IPS-18c (cell line): ENCODE results near the gene SERTM2.

Experiments
- H3K4me3 ChIP-seq: 2 replicates; pipeline ENCODE4 v1.7.0; 2013; ENCODE audit warnings: low read depth, mild to moderate bottlenecking, low read length, moderate library complexity; ENCODE audit not compliant: insufficient read depth
- H3K9me3 ChIP-seq: one replicate; pipeline ENCODE4 v1.6.1; 2013; ENCODE audit warnings: mild to moderate bottlenecking, low read length, moderate library complexity; ENCODE audit not compliant: control insufficient read depth, insufficient read depth

The SERTM2 gene

DNA sequence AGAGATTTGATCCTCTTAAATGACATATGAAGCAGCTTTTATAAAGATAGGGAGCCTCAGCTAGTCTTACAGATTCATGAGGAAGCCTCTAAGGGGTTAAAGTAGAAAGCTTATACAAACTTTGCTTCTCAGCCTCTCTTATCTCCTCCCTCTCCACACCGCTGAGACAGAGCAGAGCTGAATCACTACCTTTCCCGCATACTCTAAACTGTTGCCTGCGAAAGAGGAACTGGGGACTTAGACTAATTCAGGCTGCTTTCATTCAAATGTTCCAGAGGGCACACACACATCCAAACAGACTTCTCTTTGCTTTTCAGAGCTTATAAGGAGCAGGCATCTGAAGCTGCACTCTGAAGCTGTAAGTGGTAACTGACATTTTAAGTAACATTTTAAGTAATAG, at the start of gene SERTM2:
SERTM2 (plus strand) TSS at position 169 of the 400 bp plus-strand sequence. CDS start 7,213 bp downstream, outside the sequence.
- Histone ChIP-seq H3K9me3 (no peaks in the 10 kb centered on the region), H3K4me3 (no peak within 1 kb of the TSS)

DNA sequence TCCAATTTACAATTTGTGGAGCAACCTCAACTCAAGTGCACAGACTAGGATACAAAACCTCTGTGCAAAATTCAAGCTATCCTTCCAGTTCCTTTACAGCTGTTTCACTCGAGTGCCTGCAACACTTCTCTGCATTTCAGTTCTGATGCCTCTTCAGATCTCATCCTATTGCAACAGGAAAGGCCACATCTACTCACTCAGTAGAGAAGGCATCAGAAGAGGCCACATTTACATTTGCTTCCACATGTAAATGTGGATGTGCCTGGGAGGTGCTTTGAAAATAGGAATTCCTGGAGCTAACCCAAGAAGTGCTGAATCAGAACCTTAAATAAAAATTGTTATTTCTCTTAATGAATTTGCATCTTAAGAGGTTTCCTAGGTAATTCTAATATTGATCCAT, 45.8 kb upstream of the SERTM2 start:
- Histone ChIP-seq H3K9me3 (no peaks in the 10 kb centered on the region), H3K4me3 (no peak overlapping the region)

DNA sequence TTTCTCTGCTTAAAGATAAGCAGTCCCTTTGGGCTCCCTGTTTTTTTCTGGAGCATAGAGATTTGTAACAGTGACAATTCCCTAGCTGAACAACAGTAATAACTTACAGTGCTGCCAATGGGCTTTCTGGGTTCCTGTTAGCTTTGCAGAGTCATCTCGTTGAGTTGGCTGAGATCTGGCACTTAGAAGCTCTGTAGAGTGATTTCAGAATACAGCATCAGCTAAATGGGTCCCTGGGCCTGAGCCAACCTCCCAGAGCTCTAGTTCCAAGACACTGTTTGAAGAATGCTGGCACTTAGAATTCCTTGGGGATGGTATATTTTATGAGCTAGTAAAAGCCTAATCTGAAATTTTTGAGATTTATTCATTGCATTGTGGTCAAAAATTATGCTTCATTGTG, 43.5 kb upstream of the SERTM2 start:
- Histone ChIP-seq H3K4me3 (no peak overlapping the region), H3K9me3 (no peaks in the 10 kb centered on the region)

DNA sequence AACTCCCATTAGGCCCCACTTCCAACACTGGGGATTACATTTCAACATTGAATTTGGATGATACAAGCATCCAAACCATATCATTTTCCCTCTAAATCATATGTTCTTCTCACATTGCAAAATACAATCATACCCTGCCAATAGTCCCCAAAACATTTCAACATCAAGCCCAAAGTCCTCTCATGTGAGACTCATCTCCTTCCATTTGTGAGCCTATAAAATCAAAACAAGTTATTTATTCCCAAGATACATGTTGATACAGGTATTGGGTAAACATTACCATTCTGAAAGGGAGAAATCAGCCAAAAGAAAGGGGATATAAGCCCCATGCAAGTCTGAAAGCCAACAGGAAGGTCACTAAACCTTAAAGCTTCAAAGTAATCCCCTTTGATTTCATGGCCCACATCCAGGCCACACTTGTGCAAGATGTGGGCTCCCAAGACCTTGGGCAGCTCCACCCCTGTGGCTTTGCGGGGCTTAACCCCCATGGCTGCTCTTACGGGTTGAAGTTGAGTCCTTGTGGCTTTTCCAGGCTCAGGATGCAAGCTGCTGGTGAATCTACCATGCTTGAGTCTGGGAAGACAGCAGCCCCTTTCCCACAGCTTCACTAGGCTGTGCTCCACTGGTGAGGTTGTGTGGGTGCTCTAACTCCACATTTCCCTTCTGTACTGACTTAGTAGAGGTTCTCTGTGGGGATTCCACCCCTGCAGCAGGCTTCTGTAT, 40.6 kb upstream of the SERTM2 start:
- Histone ChIP-seq H3K9me3 (no peaks in the 10 kb centered on the region), H3K4me3 (no peak overlapping the region)

DNA sequence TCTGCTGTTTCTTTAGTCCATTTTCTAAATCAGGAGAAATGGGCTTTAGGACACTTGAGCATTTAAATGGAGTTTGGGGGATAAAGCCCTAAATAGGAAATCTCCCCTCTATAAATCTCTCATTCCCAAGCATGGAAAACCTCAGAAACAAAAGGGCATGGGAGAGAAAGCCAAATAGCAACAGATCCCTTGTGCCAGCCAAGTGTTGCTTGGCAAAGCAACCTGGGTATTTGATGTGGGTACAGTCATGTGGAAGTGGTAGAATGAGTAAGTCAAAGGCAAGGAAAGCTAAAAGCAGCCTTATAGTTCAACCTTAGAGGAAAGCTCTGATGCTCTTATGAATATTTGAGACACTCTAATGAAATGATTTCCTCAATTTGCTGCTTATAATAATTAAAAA, 29.5 kb upstream of the SERTM2 start:
- Histone ChIP-seq H3K4me3 (no peak overlapping the region), H3K9me3 (no peaks in the 10 kb centered on the region)

DNA sequence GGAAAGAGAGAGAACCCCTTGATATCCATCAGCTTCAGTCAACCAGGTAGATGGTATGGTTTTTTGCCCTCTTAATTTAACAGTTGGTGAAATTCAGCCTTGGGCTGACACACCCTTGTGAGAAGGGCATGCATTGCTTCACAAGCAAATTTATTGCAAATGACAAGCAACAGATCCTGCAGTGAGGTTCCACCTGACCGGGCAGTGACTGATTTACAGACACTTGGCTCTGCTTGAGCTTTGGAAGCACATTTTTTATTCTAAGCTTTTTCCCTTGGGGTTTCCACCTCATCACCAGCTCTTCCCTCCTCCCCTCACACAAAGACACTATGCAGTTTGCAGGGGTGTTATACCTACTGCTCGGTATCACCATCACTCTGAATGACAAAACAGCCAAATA, 28.3 kb upstream of the SERTM2 start:
- Histone ChIP-seq H3K9me3 (no peaks in the 10 kb centered on the region), H3K4me3 (no peak overlapping the region)

DNA sequence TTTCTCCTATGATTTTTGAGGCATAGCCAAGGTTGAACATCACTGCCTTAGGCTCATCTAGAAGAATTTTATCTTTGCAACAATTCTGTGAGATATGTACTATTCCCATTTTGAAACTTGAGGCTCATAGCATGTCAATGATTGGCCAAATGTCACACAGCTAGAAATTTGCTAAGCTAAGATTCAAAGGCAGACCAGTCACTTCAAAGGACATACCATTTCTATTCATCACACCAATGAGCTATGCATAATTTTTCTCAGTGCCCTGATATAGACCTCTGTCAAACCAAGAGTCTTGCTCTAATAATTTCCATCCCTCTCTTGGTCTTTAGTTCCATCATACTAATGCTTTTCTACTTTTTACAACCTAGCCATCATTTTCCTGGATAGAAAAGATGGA, 27.6 kb upstream of the SERTM2 start:
- Histone ChIP-seq H3K4me3 (no peak overlapping the region), H3K9me3 (no peaks in the 10 kb centered on the region)

DNA sequence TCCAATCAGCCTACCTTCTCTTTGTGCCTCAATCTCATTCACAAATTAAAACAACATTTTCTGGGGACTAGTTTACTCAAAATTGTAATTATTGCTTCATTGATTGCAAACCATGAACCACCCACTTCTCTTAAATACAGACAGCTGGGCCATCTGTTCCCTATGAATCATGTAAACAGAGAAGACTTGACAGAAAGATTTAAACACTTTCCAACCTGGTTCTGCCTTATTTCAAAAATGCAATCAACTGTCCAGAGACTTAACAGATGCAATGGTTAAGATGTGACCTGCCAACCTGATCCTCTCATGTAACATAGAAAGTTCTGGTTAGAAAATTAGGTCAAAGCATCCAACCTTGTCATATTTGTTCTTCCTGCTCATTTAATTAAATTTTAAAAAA, 20.8 kb upstream of the SERTM2 start:
- Histone ChIP-seq H3K9me3 (no peaks in the 10 kb centered on the region), H3K4me3 (no peak overlapping the region)

DNA sequence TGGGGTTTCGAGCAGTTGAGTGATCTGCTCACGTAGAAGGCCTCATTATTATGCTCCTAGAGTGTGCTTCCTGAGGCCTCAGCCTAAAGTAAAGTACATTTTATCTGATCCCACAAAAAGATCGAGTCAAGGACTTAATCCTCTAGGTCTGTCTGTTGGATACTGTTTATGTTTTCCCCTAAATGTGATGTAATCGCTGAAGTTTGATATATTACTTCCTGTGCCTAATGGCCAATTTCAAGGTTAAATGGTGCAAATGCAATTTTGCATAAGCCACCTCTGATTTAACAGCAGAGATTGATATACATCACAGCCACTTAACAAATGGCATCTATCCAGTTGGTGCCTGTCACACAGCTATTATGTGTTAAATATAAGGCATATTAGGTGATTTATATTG, 19.4 kb upstream of the SERTM2 start:
- H3K9me3 ChIP-seq = no peaks in the 10 kb centered on the region
- no peak overlapping the region for H3K4me3 ChIP-seq

DNA sequence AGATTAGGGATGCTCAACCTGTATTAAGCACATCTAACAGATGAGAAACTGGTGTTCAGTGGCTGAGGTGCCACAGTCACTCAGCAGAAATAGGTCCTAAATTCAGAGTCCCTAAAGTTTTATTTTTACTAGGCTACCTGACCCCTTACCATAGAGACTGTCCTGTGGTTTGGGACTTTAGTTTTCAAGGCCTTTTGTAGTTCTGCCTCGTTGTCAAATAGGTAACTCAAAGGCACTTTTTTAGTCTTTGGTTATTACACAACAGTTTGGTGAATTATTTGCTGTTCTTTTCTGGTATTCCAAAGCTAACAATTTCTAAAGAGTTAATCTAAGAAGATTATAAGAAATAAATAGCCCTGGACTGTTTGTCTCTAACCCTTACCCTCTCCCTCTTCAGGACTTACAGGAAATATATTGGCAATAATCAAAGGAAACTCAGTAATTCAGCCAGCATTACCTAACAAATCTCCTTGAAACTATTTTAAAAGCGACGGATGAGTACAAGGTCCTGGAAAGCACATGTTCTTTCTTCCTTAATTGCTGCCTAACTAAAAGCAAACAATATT, 12.8 kb upstream of the SERTM2 start:
- Histone ChIP-seq H3K9me3 (no peaks in the 10 kb centered on the region), H3K4me3 (no peak overlapping the region)

DNA sequence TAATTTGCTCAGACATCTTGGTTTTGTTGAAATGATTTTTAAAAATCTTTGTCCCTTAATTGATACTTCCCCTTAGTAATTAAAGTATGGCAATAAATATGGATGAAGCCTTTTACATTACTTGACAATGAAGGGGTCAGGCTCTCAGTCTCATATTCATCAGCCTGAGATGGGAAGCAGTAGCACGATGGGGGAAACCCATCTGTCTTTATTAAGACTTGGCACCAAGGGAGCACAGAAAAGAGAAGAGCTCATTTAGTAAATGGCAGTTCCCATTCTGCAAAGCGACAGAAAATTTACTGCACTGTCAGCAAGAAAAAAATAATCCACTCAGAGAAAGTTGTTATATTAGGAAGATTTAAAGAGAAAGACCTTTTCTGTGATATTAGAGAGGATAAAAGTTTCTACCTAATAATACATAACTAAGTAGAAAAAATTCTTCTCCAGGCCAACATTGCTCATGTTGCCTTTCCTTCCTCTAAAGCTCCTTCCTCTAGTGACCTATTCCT, 7.9 kb upstream of the SERTM2 start:
- Histone ChIP-seq H3K4me3 (no peak overlapping the region), H3K9me3 (no peaks in the 10 kb centered on the region)

DNA sequence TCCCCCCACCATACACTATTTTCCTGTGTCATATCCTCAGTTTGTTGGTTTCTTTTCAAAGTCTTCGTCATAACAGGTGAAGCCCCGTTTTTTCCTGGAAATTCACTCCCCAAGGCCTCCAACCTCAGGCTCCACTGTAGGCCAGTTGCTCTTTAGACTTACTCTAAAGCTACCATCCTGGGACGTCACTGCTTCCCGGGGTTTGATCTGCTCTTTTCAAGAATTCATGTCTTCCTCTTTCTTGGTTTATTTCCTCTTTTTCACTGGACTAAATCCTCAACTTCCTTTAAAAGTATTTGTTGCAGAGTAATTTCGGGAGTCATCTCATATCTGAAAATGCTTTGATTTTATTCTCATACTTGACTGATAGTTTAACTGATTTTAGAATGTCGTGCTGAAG, 6.5 kb upstream of the SERTM2 start:
- H3K4me3 ChIP-seq = no peak overlapping the region
- H3K9me3 ChIP-seq = no peaks in the 10 kb centered on the region

DNA sequence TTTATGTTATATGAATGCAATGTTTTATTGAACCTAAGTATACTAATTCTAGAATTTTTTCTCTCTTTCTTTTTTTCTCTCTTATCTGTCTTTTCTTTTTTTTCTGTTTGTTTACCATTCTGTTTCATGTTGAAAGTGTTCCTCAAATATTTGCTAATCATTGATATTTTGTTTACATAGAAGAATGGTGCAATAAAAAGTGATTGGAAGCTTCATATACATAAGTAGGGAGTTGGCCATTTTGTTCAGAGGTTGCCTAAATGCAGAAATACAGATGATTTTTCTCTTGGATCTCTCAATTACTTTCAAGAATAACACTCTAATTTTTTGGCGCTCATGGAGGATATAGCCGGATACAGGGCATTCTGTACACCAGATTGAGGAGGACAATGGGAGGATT, 5.7 kb upstream of the SERTM2 start:
- Histone ChIP-seq H3K4me3 (no peak overlapping the region), H3K9me3 (no peaks in the 10 kb centered on the region)

DNA sequence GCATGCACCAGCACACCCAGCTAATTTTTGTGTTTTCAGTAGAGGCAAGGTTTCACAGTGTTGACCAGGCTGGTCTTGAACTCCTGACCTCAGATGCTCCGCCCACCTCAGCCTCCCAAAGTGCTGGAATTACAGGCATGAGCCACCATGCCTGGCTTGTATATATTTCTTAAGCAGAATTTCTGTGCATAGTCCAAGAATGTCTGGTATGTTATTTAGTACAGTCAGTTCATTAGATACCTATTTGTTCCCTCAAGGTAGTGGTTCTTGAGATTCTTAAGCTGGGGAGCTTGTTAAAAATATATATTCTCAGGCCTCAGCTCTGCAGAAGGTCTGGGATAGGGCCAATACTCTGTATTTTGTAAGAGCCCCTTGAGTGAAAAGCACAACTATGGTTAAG, 4.6 kb upstream of the SERTM2 start:
- no peak overlapping the region for H3K4me3 ChIP-seq
- no peaks in the 10 kb centered on the region for H3K9me3 ChIP-seq

DNA sequence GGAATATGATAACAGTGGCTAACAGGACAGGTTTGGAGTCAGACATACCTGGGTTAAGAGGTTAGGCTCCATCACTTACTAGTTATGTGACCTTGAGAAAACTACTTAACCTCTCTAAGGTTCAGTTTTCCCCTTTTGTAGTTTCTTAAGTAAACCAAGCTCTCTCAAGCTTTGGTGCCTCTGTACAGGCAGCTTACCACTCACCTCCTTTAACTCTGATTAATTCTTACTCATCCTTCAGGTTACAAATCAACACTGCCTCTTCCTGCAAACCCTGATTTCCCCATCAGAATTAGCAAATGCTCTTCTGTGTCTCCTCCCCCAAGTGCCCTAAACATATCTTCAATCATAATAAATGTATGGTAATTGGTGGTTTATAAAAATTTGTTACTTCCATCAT, 3.5 kb upstream of the SERTM2 start:
- no peaks in the 10 kb centered on the region for H3K9me3 ChIP-seq

DNA sequence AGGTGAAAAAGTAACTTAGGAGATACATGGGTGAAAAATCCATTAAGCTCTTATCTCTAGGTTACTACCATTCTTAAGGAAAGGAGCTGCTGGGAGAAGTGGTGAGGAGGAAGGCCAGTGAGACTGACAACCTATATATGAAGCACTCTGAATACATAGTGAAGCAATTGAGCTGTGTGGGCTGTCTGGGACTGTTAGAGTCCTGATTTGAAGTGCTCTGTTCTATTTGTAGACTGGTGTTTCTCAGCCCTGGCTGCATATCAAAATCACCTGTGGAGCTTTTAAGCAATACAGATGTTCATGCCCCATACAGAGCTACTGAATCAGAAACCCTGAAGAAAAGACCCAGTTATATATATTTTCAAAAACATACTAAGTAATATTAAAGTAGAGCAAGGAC, 3.9 kb downstream of the SERTM2 start:
- Histone ChIP-seq H3K9me3 (no peaks in the 10 kb centered on the region), H3K4me3 (no peak overlapping the region)

More for the DNA sequence above, 3.5 kb upstream of the SERTM2 start:
- H3K4me3 ChIP-seq = no peak overlapping the region

DNA sequence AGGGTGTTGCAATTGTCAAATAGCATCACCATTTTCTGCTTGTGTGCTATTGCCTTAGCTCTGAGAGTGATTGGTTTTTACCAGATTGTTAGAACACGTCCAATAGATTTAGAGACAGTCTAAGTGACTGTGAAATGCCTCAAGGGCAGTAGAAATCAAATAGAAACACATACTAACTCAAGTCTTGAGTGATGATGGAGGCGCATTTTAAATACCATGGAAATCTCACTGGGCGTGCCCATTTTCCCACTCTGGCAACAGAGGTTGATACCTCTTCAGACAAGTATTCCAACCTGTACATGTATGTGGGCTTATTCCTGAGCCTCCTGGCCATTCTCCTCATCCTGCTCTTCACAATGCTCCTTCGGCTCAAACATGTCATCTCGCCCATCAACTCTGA, 7.2 kb downstream of the SERTM2 start:
- H3K9me3 ChIP-seq = no peaks in the 10 kb centered on the region
- no peak overlapping the region for H3K4me3 ChIP-seq

DNA sequence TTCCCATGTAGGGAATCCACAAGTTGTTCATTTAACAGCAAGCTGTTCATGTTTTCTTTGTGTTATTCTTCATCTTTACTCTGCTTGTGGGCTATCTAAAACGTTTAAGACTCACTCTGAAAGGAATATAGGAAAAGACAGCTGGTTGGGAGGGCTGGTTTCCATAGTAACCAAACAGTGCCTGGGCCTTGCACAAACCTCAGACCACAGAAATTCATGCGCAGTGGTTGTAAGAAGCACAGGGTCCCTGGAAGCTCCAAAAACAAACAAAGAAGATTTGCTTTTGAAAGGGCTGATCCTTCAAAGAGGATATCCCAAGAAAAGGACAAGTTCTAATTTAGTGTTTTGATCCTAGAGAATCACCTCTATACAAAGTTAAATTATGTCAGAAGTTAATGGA, 7.8 kb downstream of the SERTM2 start:
- Histone ChIP-seq H3K4me3 (no peak overlapping the region), H3K9me3 (no peaks in the 10 kb centered on the region)

DNA sequence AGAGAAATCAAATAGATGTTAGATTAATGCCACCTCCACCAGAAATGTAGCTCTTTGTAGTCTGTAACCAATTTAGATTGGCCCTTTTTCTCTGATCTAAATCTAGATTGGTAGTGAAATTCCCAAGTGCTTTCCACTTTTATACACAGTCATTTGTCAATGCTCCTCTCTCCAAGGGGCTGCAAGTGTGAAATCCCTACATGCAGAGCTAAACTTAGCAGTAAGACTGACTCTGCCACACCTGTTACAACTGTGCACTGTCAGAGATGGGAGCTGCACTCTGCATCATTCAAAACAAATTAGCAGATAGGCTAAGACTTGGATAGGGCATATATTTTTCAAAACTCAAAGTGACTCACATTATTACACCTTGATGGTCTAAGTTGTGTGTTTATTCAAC, 9.1 kb downstream of the SERTM2 start:
- no peaks in the 10 kb centered on the region for H3K9me3 ChIP-seq
- no peak overlapping the region for H3K4me3 ChIP-seq
